Suppressor macrophage treated with lipopolysaccharide for 4 hours (primary cell): ENCODE data around the gene OLAH.
"Not testable (repeated sequence)": the region's sequence is repeated elsewhere in the genome, so short reads cannot be mapped to it uniquely, and the experiment has no call there.

Source experiments
- DNase-seq: peaks from one replicate; pipeline ENCODE4 v3.0.0-alpha.2; 2020

OLAH gene

GRCh38 chr10:15043674-15044073 is at the start of gene OLAH:
TSS of gene OLAH (plus strand) at chr10:15043943. CDS start at chr10:15047289, 3,346 bp downstream.
- DNase-seq: peak; percentile 32

- no peak for DNase-seq
These were observed 47.7 kb upstream of the OLAH start for GRCh38 chr10:14995964-14996565.

GRCh38 chr10:15013530-15013929 is 30.2 kb upstream of the OLAH start:
- DNase-seq: not testable (repeated sequence)

GRCh38 chr10:15015451-15015850 is 28.3 kb upstream of the OLAH start:
- no peak for DNase-seq

GRCh38 chr10:15020966-15021365 is 22.8 kb upstream of the OLAH start:
- peak; percentile 48 for DNase-seq

GRCh38 chr10:15023079-15023478 is 20.7 kb upstream of the OLAH start:
- DNase-seq: not testable (repeated sequence)

GRCh38 chr10:15024017-15025004 is 19.4 kb upstream of the OLAH start:
- not testable (repeated sequence) for DNase-seq

- DNase-seq: not testable (repeated sequence)
These were observed 18.7 kb upstream of the OLAH start for GRCh38 chr10:15025040-15025439.

- DNase-seq: no peak
These were observed 16.0 kb upstream of the OLAH start for GRCh38 chr10:15027741-15028140.

- DNase-seq: peak; percentile 94
These were observed 8.1 kb upstream of the OLAH start for GRCh38 chr10:15035385-15036301.

GRCh38 chr10:15037691-15038090 is 6.1 kb upstream of the OLAH start:
- DNase-seq: no peak

- no peak for DNase-seq
These were observed 5.3 kb upstream of the OLAH start for GRCh38 chr10:15038416-15038815.

GRCh38 chr10:15045380-15045779 is 1.6 kb downstream of the OLAH start:
- no peak for DNase-seq

GRCh38 chr10:15046626-15047025 is 2.9 kb downstream of the OLAH start:
- DNase-seq: no peak

- no peak for DNase-seq
These were observed 5.8 kb downstream of the OLAH start for GRCh38 chr10:15049533-15049932.

GRCh38 chr10:15052121-15052520 is 8.4 kb downstream of the OLAH start:
- no peak for DNase-seq

GRCh38 chr10:15053061-15053460 is 9.3 kb downstream of the OLAH start:
- DNase-seq: no peak

GRCh38 chr10:15058689-15059088 is 14.9 kb downstream of the OLAH start:
- no peak for DNase-seq

- no peak for DNase-seq
These were observed 16.2 kb downstream of the OLAH start for GRCh38 chr10:15059914-15060313.

GRCh38 chr10:15060638-15061037 is 16.9 kb downstream of the OLAH start:
- no peak for DNase-seq

- DNase-seq: no peak
These were observed 23.4 kb downstream of the OLAH start for GRCh38 chr10:15067154-15067553.

GRCh38 chr10:15068802-15069201 is 25.1 kb downstream of the OLAH start:
- no peak for DNase-seq

- no peak for DNase-seq
These were observed 25.5 kb downstream of the OLAH start for GRCh38 chr10:15069230-15069629.
